SU-DHL-6 (cell line): ENCODE measurements around the gene CHRNA10.

ENCODE experiments used
- H2AFZ ChIP-seq: fragments of 200-600 bp; sonication (generic); 2 replicates; pipeline ENCODE4 v1.6.1; 2014; ENCODE audit warnings: low read depth, mild to moderate bottlenecking, moderate library complexity, mixed read lengths, antibody characterized with exemption, low read length; ENCODE audit not compliant: severe bottlenecking
- H3F3A ChIP-seq: fragments of 200-600 bp; shearing (Covaris generic); 2 replicates; pipeline ENCODE4 v1.6.0; 2016; ENCODE audit warnings: antibody characterized with exemption, mild to moderate bottlenecking; ENCODE audit not compliant: insufficient read depth
- H3K27ac ChIP-seq: fragments of 200-600 bp; sonication (generic); 2 replicates; pipeline ENCODE4 v1.5.1; 2016; ENCODE audit warnings: low read depth, mild to moderate bottlenecking, low read length, moderate library complexity, mixed read lengths
- H3K27me3 ChIP-seq: fragments of 200-600 bp; sonication (generic), shearing (Covaris generic); 2 replicates; pipeline ENCODE4 v1.6.0; 2014; ENCODE audit warnings: mild to moderate bottlenecking, low read length
- H3K36me3 ChIP-seq: fragments of 200-600 bp; sonication (generic); 2 replicates; pipeline ENCODE4 v1.6.1; 2014; ENCODE audit warnings: mild to moderate bottlenecking, low read length, mixed read lengths
- H3K4me2 ChIP-seq: fragments of 300-600, 200-600 bp; shearing (Covaris generic), sonication (generic); 2 replicates; pipeline ENCODE4 v1.6.0; 2014; ENCODE audit warnings: low read length, low read depth, mild to moderate bottlenecking; ENCODE audit not compliant: poor library complexity, severe bottlenecking
- H3K4me3 ChIP-seq: fragments of 200-600 bp; sonication (generic); 2 replicates; pipeline ENCODE4 v1.5.1; 2014; ENCODE audit warnings: antibody characterized with exemption, low read length, mild to moderate bottlenecking, mixed read lengths; ENCODE audit not compliant: insufficient read depth, poor library complexity, severe bottlenecking
- H3K79me2 ChIP-seq: fragments of 200-600 bp; sonication (generic); 2 replicates; pipeline ENCODE4 v1.6.1; 2014; ENCODE audit warnings: mild to moderate bottlenecking, low read length, moderate library complexity; ENCODE audit not compliant: insufficient read depth
- H3K9ac ChIP-seq: fragments of 200-600 bp; sonication (generic); 2 replicates; pipeline ENCODE4 v1.7.0; 2014; ENCODE audit warnings: mild to moderate bottlenecking, low read length
- H3K9me2 ChIP-seq: fragments of 200-600 bp; sonication (generic); replicated peaks from 2 replicates; pipeline ENCODE4 v1.6.1; 2014; ENCODE audit warnings: low read length; ENCODE audit not compliant: insufficient read depth
- H3K9me3 ChIP-seq: fragments of 200-600 bp; sonication (generic); 2 replicates; pipeline ENCODE4 v1.6.1; 2014; ENCODE audit warnings: low read length, mixed read lengths; ENCODE audit not compliant: insufficient read depth
- H4K20me1 ChIP-seq: fragments of 200-600 bp; sonication (generic); 2 replicates; pipeline ENCODE4 v1.6.1; 2014; ENCODE audit warnings: low read depth, mild to moderate bottlenecking, antibody characterized with exemption, low read length, moderate library complexity, mixed read lengths
- CTCF ChIP-seq: fragments of 200-600 bp; sonication (generic); IDR thresholded peaks from one replicate; pipeline ENCODE4 v1.5.1; 2017; ENCODE audit warnings: antibody characterized with exemption, mild to moderate bottlenecking, low read length, moderate library complexity; ENCODE audit not compliant: insufficient read depth, poor library complexity, severe bottlenecking
- EZH2phosphoT487 ChIP-seq: fragments of 200-600 bp; sonication (generic), shearing (Covaris generic); conservative IDR thresholded peaks from 2 replicates; pipeline ENCODE4 v1.6.1; 2018; ENCODE audit warnings: mild to moderate bottlenecking, antibody characterized with exemption, low read length, moderate library complexity, mixed read lengths

CHRNA10 gene

DNA sequence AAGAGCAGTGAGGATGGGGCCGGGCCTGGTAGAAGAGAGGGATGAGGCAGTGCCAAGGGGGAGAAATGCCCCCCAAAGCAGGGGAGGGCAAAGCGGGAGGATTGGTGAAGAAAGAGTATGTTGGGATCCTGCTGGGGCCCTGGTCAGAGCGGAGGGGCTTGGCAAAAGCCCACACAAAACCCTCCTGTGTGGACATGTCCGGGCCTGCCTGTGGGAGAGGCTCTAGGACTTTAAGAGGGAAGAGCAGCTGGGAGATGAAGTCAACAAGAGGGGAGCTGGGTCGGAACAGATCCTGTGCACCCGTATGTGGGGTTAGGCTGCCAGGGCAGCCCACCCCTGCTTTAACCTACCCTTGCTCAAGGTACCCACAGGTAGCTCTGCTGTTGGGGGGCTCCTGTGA, 55.2 kb downstream of the CHRNA10 start:
- no peaks in the 10 kb centered on the region for H3K9me3 ChIP-seq
- no peak overlapping the region for H3K4me3 ChIP-seq
- H3K27me3 ChIP-seq, result no peaks in the 10 kb centered on the region
- no peaks in the 10 kb centered on the region for H3K36me3 ChIP-seq
- H3K79me2 ChIP-seq, result no peaks in the 10 kb centered on the region
- no peaks in the 10 kb centered on the region for H4K20me1 ChIP-seq
- no peaks in the 10 kb centered on the region for H3F3A ChIP-seq
- no peak overlapping the region for H2AFZ ChIP-seq
- H3K9me2 ChIP-seq, result no peaks in the 10 kb centered on the region
- H3K9ac ChIP-seq, result no peak overlapping the region
- no peak overlapping the region for H3K27ac ChIP-seq
- TF ChIP-seq CTCF (no peak), EZH2phosphoT487 (no peak)
- H3K4me2 ChIP-seq, result no peak overlapping the region
